HG02870 (cell line): Measurements from ENCODE around the gene DLG4.
A peak's percentile ranks its signal among the peaks of the same experiment; 100 is the strongest.

ENCODE experiments used
- ATAC-seq: cut with Tn5 transposase; IDR thresholded peaks from one replicate; pipeline ENCODE4 v1.9.1; 2021; ENCODE audit warnings: mild to moderate bottlenecking, moderate library complexity; ENCODE audit not compliant: unreplicated experiment

The DLG4 gene

DNA sequence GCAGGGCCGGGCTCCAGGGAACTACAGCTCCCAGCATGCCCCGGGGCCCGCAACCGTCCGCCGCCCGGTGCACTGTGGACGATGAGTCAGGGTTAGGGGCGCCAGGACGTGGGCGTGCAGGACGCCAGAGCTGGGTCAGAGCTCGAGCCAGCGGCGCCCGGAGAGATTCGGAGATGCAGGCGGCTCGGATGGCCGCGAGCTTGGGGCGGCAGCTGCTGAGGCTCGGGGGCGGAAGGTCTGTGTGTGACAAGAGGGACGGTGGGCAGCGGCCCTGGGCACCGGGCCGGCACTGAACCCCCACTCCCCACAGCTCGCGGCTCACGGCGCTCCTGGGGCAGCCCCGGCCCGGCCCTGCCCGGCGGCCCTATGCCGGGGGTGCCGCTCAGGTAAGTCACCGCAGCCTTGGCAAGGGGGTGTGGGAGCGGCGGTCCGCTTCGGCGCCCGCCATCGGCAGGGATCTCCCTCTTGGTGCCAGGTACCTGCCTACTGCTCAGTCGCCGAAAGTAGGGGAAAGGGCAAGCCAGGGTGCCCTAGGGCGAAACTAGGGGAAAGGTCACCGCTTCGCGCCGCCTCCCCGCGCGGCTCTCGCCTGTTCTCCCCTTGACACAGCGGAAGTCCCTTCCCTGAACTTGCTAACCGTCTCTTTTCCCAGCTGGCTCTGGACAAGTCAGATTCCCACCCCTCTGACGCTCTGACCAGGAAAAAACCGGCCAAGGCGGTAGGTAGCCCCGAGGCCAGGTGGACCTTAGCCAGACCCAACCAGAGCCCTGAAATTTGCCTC lies at the start of gene DLG4, which contains the start of gene ACADVL:
Gene DLG4, minus strand, starts transcription at position 25 of the 781 bp plus-strand sequence.
Gene ACADVL, plus strand, starts transcription at position 127 of the 781 bp plus-strand sequence. Its CDS starts 47 bp downstream, at position 174.
- peak; percentile 66 for ATAC-seq

DNA sequence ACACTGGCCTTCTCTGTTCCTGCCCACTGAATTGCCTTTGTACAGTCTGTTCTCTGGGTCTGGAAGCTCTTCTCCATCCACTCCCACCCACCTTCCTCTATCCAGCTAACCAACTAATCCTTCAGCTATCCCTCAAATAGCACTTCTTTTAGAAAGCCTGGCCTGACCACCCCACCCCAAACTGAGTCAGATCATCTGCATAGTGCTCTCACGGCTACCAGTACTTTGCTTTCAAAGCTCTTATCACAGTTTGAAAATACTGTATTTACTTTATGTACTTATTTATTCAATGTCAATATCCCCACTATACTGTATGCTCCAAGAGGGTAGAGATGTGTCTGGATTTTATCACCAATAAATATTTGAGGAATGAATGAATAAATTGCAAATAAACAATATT lies 47.1 kb upstream of the DLG4 start:
- ATAC-seq: no peak

DNA sequence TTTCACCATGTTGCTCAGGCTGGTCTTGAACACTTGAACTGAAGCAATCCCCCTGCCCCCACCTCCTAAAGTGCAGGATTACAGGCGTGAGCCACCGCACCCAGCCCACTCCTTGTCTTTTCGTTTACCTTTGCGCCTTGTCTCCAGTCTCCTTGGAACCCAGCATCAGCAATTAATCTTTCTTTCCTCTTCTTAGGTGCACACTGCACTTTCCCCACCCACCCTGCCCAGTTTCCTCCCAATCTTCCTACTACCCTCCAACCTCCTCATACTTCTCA lies 44.1 kb upstream of the DLG4 start:
- ATAC-seq: no peak

DNA sequence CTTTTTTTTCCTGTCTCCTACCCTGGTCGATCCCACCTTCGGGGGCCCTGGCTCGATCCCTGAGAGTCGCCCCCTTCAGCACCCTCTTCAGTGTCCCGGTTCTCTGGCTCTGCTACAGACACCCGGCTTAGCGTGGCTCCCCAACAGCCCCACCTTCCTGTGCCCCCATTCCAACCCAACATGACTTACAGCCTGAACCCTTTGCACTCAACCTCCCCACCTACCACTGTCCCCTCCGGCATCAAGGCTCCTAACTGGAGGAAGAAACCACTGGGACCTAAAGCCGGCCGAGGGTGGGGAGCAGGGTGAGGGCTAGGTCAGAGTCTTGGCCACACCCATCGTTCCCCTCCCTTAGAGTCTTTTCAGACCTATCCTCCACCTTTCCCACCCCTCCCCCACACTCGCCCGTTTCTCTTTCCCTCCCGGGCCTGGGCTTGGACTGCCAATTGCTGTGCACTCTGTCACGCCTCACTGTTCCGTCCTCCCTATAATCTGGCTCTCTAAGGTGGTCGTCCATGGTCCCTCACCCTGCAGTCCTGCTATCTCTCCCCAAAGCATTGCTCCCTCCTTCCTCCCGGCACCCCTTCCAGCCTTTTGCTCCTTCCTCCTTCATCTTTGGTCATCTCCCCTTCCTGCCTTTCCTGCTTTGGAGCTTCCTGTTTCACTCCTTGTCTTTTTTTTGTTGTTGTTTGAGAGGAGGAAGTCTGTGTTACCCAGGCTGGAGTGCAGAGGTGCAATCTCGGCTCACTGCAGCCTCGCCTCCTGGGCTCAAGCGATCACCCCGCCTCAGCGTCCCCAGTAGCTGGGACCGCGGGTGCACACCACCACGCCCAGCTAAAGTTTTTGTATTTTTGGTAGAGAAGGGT lies 43.5 kb upstream of the DLG4 start:
- no peak for ATAC-seq

DNA sequence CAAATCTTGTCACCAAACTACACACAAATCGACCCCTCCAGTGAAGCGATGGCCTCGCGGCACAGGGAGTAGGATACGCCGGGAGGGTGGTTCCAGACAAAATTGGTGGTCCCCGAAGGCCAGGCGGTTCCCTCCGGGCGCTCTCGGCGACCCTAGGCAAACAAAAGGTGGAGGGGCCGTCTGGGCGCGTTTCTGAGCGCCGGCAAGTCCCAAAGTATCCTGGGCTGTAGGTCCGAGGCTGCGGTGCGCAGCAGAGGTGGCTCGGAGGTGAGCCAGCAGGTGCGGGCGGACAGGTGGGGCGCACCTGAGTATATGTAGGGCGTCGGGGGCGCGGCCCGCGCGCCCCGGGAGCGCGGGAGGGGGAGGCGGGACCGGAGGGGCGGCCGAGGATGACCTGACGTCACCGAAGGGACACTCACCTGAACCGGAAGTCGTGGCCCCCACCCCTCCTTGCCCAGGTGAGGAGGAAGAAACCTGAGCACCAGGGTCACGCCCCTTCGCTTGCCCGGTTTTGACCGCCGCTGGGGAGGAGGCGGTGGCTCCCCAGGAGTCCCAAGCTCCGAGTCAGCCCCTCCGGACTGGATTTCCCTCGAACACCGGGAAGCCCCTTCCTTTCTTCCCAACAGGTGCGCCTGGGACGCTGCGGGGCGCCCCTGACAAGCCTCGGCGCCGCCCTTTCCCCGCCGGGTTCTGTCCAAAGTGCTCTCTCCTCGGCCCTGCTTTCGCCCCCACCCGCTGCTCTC lies 42.7 kb upstream of the DLG4 start, which contains the start of gene CLDN7:
Gene CLDN7, minus strand, starts transcription at position 287 of the 743 bp plus-strand sequence. CDS start 435 bp downstream, outside the sequence.
- ATAC-seq: no peak

DNA sequence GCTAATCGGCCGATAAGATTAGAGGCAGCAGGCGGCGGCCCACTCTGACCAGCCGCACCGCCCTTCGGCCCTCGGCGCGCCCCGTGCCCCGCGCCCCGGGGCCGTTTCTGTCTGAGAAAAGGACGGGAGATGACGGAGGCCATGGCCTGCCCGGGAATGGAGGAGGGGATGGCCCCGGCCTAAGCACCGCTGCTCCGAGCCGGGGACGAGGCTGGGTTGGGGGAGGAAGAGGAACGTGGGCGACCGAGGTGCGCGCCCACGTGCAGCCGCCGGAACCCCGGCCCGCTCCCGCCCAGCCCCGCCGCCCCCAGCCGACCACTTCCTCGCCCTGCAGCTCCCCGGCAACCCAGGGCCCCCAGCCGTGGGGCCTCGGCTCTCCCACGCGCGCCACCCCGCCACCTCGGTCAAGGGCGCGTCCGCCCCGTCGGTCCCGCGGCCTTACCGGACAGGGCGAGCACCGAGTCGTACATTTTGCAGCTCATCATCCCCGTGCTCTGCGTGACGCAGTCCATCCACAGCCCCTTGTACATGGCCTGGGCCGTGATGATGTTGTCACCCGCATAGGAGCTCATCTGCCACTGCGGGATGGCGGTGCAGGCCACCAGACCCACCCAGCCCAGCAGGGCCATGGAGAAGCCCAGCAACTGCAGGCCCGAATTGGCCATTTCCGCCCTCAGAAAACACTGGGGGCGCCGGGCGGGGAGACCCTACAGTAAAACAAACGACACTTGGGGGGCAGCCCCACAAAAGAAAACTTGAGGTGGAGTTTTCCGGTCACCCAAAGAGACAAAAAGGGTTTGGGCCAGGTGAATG lies 41.9 kb upstream of the DLG4 start:
- no peak for ATAC-seq

DNA sequence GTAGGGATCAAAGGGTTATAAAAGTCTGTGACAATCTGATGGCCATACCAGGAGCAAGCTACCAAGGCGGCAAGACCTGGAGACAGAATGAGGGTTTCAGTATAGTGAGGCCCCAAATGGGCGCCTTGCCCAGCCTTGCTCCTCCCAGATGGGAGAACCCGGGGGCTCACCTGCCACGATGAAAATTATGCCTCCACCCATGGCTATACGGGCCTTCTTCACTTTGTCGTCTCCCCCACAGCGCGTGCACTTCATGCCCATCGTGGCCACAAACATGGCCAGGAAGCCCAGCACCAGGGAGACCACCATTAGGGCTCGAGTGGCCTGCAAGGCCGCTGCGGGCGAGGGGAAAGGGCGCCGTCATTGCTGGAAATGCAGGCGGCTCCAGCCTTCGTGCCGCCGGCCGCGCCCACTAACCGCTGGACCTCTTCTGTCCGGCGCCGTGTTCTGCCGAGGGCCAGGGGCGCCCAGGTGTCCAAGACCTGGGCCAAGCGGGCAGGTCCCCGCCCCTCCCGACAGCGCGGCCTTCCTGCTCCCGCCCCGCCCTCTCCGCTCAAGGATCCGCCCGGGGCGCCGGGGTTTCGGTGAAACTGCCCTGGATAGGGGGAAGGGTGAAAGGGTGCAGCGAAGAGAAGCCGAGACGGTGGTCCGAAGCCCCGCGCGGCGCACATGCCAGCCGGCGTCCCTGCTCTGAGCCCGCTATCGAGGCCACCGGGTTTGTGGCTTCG lies 41.2 kb upstream of the DLG4 start:
- ATAC-seq: no peak

DNA sequence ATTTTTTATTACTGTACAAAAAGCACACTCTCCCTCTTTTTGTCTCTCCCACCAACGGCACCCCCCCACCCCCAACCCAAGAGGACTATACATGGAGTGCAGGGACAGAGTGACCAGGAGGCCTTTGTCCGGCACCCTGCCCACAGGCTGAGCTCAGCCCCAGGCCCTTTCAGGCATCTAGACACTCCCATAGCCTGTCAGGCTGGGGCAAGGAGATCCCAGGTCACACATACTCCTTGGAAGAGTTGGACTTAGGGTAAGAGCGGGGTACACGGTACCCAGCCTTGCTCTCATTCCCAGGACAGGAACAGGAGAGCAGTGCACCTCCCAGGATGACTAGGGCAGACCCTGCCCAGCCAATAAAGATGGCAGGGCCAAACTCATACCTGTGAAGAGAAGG lies 40.5 kb upstream of the DLG4 start:
- no peak for ATAC-seq

DNA sequence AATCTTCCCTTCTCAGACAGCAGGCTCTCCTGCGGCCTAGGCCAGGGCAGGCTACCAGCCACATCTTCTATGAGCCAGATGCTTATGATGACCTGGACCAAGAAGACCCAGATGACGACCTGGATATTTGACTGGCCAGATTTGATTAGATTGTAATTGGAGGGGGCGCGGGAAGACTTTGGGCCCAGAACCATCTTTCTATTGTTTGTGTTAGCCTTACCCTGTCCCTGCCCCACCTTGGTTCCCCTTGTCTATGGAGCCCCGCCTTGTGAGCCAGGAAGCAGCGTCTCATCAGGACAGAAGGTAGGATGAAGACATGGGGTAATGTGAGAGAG lies 39.9 kb upstream of the DLG4 start:
- ATAC-seq: no peak

DNA sequence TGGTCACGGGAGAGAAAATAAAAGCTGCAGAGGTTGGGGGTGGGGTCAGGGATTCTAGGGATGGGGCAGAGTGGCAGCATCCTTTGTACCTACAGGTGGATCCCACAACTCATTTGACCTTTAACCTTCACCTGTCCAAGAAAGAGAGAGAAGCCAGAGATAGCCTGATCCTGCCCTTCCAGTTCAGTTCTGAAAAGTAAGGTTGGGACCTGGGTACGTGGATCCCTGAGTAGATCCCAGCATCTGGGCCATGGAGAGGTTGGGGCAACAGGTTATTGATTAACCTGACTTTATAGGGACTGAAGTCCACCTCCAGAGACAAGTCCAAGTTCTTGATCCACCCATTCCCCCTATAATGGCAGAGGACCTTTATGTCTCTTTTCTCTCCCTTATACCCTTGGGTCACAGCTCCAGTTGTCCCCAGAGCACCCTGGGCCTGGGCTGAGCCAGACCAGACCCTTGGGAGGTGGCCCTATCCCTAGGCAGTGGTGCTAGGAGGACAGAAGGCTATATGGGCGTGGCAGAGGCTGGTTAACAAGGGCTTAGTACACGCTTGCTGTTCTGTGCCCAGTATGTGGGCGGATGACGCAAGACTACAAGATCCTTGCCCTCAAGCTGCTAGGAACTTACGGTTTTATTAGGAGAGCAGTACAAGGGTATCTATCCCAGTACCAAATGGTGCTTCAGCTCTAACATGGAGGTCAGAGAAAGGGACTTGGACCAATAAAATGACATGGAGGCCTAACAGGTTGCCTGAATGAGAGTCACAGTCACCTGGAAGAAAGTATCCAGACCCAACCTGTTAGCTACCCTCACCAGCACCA lies 39.3 kb upstream of the DLG4 start:
- no peak for ATAC-seq

DNA sequence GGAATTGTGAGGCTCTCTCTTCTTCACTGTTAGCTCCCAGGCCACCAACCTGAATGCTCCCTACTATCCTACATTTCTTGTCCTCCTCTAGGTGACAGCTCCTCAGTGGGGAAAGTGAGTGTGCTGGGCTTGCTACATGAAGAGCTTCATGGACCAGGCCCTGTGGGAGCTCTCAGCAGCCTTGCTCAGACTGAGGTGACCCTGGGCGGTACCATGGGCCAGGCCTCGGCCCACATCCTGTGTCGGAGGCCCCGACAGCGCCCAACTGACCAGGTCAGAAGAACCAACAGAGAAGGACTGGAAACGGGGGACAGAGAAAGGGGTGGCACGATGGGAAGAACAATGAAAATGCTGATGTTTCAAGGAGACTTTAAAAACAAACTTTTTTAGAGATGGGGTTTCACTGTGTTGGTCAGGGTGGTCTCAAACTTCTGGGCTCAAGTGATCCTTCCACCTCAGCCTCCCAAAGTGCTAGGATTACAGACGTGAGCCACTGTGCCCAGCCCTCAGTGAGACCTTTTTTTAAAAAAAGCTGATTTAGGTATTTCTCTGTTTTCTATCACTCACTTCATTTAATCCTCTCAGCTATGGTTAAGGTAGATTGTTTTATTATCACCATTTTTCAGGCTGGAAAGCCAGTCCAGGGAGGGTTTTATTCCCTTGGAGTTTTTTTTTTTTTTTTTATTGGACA lies 37.3 kb upstream of the DLG4 start:
- no peak for ATAC-seq

DNA sequence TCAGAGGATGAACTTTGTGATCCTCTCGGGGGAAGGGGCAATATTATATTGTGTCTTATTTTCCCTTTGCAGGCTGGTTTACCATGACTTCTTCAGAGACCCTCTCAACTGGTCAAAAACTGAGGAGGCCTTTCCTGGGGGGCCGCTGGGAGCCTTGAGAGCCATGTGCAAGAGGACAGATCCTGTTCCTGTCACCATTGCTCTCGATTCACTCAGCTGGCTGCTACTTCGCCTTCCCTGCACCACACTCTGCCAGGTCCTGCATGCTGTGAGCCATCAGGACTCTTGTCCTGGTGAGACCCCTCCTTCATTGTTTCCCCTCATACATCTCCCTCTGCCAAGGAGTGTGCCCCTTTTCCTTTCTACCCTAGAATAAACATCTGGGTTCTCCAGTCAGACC lies 34.9 kb upstream of the DLG4 start:
- no peak for ATAC-seq

DNA sequence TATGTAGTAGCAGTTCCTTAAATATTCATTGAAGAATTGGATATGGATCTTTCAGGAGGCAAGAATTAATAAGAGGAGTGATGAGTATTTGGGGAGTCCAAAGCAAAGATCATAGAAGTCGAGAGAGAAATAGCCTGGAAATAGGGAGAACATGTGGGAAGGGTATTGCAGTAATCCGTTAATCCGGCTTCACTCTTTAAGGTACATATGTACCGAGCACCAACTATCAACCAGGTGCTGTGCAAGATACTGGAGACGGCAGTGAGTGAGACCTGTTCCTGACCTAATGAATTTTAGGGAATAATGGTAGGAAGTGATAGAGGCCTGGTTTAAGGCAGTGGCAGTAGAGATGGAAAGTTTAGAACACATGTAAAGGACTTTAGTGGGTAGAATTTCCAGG lies 33.4 kb upstream of the DLG4 start:
- no peak for ATAC-seq

DNA sequence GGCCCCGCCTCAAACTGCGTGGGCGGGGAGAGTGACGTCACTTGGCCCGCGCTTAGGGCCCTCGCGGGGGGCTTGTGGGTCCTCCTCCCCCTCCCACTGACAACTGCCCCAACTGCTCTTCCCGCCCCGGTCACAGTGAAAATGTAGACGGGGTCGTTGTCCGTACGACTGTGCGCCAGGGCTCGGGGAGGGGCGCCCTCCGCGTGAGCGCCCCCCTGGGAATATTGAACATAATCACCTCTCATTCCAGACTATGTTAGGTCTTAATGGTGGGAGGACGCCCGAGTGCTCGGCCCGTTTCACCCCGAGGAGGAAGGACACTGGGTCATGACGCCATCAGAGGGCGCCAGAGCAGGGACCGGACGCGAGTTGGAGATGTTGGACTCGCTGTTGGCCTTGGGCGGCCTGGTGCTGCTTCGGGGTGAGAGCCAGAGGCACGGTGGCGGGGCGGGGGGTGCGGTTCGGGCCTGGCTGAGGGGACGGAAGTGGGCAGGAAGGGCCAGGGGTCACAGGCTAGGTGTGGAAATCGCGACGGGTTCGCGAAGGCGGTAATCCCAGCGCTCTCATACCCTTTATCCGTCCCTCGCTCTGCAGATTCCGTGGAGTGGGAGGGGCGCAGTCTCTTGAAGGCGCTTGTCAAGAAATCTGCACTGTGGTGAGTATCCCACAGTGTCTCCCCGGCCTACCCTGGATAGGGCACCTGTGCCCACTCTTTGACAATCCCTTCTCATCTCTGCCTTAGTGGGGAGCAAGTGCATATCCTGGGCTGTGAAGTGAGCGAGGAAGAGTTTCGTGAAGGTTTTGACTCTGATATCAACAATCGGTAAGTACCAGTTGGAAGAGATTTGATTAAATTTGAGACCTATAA lies 32.8 kb upstream of the DLG4 start, which contains the start of gene ELP5:
Gene ELP5, plus strand, starts transcription at position 40 of the 868 bp plus-strand sequence. Its CDS starts 336 bp downstream, at position 376.
- ATAC-seq: peak; percentile 36

DNA sequence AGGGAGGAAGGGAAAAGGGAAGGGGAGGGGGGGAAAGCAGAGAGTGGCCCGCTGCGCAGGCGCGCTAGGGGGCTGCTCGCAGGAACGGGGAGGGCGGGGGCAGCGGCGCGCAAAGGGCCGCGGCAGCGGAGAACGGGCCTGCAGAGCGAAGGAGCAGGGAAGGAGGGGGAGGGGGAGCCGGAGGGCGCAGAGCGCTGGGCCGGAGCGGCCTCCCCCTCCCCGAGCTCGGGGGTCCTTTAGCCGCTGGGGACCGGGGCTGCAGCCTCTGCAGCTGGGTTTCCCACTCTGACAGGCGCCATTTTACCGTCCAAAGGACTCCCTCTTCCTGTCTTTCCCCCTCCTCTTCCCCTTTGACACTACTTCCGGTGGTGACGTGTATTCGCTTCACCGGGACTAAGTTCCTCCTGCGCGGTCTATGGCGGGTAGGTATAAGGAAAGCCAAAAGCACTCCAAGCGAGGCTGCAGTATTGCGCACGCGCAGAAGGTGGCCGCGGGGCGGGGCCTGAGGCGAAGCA lies 32.1 kb upstream of the DLG4 start, which contains the start of gene CTDNEP1:
Gene CTDNEP1, minus strand, starts transcription at position 74 of the 515 bp plus-strand sequence. CDS start 438 bp downstream, outside the sequence.
- peak; percentile 83 for ATAC-seq

DNA sequence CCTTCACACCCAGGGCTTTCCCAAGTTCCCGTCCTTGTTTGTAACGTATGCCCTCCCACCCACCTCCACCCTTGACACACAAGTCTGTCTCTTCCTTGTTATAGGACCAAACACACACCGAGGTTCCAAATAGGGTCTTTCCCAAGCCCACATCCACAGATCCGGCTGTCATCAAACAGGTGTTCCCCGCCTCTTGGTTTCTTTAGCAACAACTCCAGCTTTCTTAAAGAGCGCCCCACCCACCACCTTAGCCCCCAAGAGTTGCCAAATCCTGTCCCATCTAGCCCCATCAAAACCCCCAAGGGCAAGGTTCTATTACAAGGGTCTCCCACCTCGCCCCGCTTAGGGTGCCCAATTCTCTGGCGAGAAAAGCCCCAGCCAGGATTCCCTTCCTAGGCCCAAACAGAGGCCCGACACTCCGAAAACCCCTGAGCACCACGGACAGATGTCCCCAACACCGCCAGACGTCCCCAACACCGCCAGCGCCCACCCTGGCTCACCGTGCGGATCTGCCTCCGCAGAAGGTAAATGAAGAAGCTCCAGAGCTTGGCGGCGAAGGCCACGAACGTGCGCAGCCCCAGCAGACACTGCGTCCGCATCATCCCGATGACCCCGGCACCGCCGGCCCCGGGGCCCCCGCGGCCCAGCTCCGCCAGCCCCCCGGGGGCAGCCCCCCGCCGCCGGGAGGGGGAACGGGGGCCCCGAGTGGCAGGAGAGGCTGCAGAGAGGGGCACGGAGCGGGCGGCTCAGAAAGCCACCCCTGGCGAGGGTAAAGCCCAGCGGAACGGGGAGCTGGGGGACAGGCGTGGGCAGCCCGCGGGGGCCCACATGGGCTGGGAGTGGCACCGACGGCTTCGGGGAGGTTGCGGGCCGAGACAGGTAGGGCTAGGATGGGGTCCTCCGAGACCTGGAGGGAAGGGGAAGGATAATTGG lies 31.3 kb upstream of the DLG4 start:
- no peak for ATAC-seq
